GM12892 (cell line): ENCODE data around the gene LMO4.

ENCODE experiments used
- POLR2A ChIP-seq: IDR thresholded peaks from 2 replicates; pipeline ENCODE4 v1.6.1; 2011; ENCODE audit warnings: low read depth, low read length, control low read depth
- POLR2AphosphoS5 ChIP-seq: IDR thresholded peaks from 2 replicates; pipeline ENCODE4 v1.6.1; 2011; ENCODE audit warnings: low read depth, low read length, control low read depth
- TAF1 ChIP-seq: IDR thresholded peaks from 2 replicates; pipeline ENCODE4 v1.6.1; 2011; ENCODE audit warnings: low read depth, mild to moderate bottlenecking, control low read depth, low read length, borderline replicate concordance

- no peak for TF ChIP-seq POLR2AphosphoS5
- TF ChIP-seq POLR2A: no peak
- no peak for TF ChIP-seq TAF1
Measured at GRCh38 chr1:87334351-87335174, 5.9 kb downstream of the LMO4 start.
